Right lobe of liver (tissue), 4 donors: Measurements from ENCODE around the gene PAK5.

Experiments
- CTCF ChIP-seq, 4 donors: fragments of 200-600 bp in 3 of 4; fragments of 450-650 bp in 1 of 4; IDR thresholded peaks; one replicate each; pipeline versions ENCODE4 v1.5.1 to v1.8.0; 2016 to 2022; ENCODE audit warnings: antibody characterized with exemption in 4 of 4, mild to moderate bottlenecking in 2 of 4
- POLR2A ChIP-seq: fragments of 450-650 bp; IDR thresholded peaks from one replicate; pipeline ENCODE4 v1.6.1; 2017; ENCODE audit warnings: antibody characterized with exemption, mild to moderate bottlenecking
- donor health status: DM: no; HTN: no; CAD: no.
- donor health status: DM: no; HTN: no; CAD: no.
- donor health status: DM: no; HTN: yes; CAD: no.

- TF ChIP-seq CTCF (IDR thresholded peaks at IDR 0.05) (no peak), POLR2A (no peak)
Observed at GRCh38 chr20:9642882-9643281, 196.0 kb downstream of the PAK5 start.
